K562 (cell line): ENCODE data around the gene POLR3G. TPM values are rescaled to one million over a fixed set of nuclear protein-coding genes. Genes with fewer than 3 reads are reported as not detected.

Source experiments
- CCNT2 ChIP-seq: IDR thresholded peaks from 2 replicates; pipeline ENCODE4 v1.6.1; 2011; ENCODE audit warnings: borderline replicate concordance, low read depth, mild to moderate bottlenecking, moderate library complexity, mixed read lengths, low read length; ENCODE audit not compliant: insufficient read length; ENCODE audit errors: extremely low read depth
- EP300 ChIP-seq: IDR thresholded peaks from 2 replicates; pipeline ENCODE4 v1.6.1; 2012; ENCODE audit warnings: low read length, improper control_type of control experiment
- FOS ChIP-seq: IDR thresholded peaks from 3 replicates; pipeline ENCODE4 v1.6.1; 2011; ENCODE audit not compliant: insufficient read length; ENCODE audit errors: extremely low read depth
- GTF3C2 ChIP-seq: IDR thresholded peaks from 3 replicates; pipeline ENCODE4 v1.6.1; 2011; ENCODE audit warnings: borderline replicate concordance, mild to moderate bottlenecking, moderate library complexity; ENCODE audit not compliant: insufficient read length; ENCODE audit errors: extremely low read depth
- JUND ChIP-seq, 2 experiments: IDR thresholded peaks; 2 replicates in 1 of 2; 3 replicates in 1 of 2; pipeline ENCODE4 v1.6.1; 2011; ENCODE audit warnings: borderline replicate concordance in 2 of 2, low read depth in 2 of 2, low read length in 2 of 2, improper control_type of control experiment in 1 of 2, missing biosample characterization in 1 of 2, missing genetic modification characterization in 1 of 2, missing genetic modification reagents in 1 of 2
- KAT2B ChIP-seq: IDR thresholded peaks from one replicate; pipeline ENCODE4 v1.6.1; 2012; ENCODE audit warnings: low read depth, mild to moderate bottlenecking, control low read depth, inconsistent platforms, low read length, moderate library complexity
- KLF6 ChIP-seq: fragments of 250-450 bp; sonication (Bioruptor Pico); IDR thresholded peaks from 2 replicates; pipeline ENCODE4 v1.4.0; 2020; ENCODE audit warnings: mild to moderate bottlenecking, moderate library complexity, borderline replicate concordance
- MEF2D ChIP-seq: conservative IDR thresholded peaks from 2 replicates; pipeline ENCODE4 v1.6.1; 2016; ENCODE audit warnings: low read depth, missing genetic modification characterization, missing compliant biosample characterization
- NFXL1 ChIP-seq: fragments of 450-650 bp; formaldehyde crosslinking; IDR thresholded peaks from 2 replicates; pipeline ENCODE4 v1.4.0; 2021; ENCODE audit warnings: mild to moderate bottlenecking
- NR2F6 ChIP-seq: fragments of 450-650 bp; formaldehyde crosslinking; IDR thresholded peaks from 2 replicates; pipeline ENCODE4 v1.4.0; 2020; ENCODE audit warnings: mild to moderate bottlenecking
- PHF20 ChIP-seq: fragments of 450-650 bp; IDR thresholded peaks from 2 replicates; pipeline ENCODE4 v1.6.1; 2018; ENCODE audit not compliant: partially characterized antibody
- RCOR1 ChIP-seq, 2 experiments: IDR thresholded peaks; 2 replicates each; pipeline ENCODE4 v1.6.1; 2012; ENCODE audit warnings: low read depth in 2 of 2, low read length in 2 of 2, borderline replicate concordance in 1 of 2, improper control_type of control experiment in 1 of 2
- SMARCA5 ChIP-seq: fragments of 450-650 bp; IDR thresholded peaks from 2 replicates; pipeline ENCODE4 v1.6.1; 2016
- TAL1 ChIP-seq: fragments of 450-650 bp; IDR thresholded peaks from 2 replicates; pipeline ENCODE4 v1.6.1; 2016; ENCODE audit warnings: mild to moderate bottlenecking
- TCF15 ChIP-seq: fragments of 250-450 bp; sonication (Bioruptor Pico); IDR thresholded peaks from 2 replicates; pipeline ENCODE4 v1.8.0; 2022; ENCODE audit warnings: moderate library complexity, mild to moderate bottlenecking, inconsistent platforms
- U2AF1 ChIP-seq: fragments of 200-400 bp; formaldehyde crosslinking; optimal IDR thresholded peaks from 2 replicates; pipeline ENCODE3; 2017; ENCODE audit warnings: mild to moderate bottlenecking, low read depth, low read length, moderate library complexity
- ZBTB9 ChIP-seq: fragments of 450-650 bp; formaldehyde crosslinking; IDR thresholded peaks from 2 replicates; pipeline ENCODE4 v1.4.0; 2020; ENCODE audit warnings: mild to moderate bottlenecking, moderate library complexity
- ZKSCAN8 ChIP-seq: fragments of 200-800 bp; sonication (Bioruptor generic); IDR thresholded peaks from 2 replicates; pipeline ENCODE4 v1.6.1; 2016; ENCODE audit warnings: missing genetic modification characterization, missing compliant biosample characterization
- ZNF134 ChIP-seq: fragments of 250-450 bp; sonication (Bioruptor Pico); conservative IDR thresholded peaks from 2 replicates; pipeline ENCODE4 v1.4.0; 2020
- polyA plus RNA-seq, 8 experiments: library from polyadenylated mRNA; depleted of rRNA in 4 of 8; stranded (reverse) in 5 of 8; unstranded in 3 of 8; fragments of >200 nt; fragmentation: Nextera tagmentation in 2 of 8; fragmentation: Illumina TruSeq in 1 of 8; extraction: Ambion mirVana in 2 of 8; extraction: Trizol in 1 of 8; gene quantifications; 2 replicates each; pipeline versions ENCODE4 v1.2.1 to v1.2.3, GENCODE V29; 2011 to 2014; ENCODE audit warnings: inconsistent platforms in 1 of 8, missing spikeins in 1 of 8
- total RNA-seq, 7 experiments: library from RNA; depleted of rRNA in 6 of 7; stranded (reverse); fragments of >200 nt in 6 of 7; fragmentation: Illumina TruSeq in 2 of 7; extraction: Trizol in 2 of 7; gene quantifications; 2 replicates each; pipeline versions ENCODE4 v1.2.1 to v1.2.3, GENCODE V29; 2011 to 2021; ENCODE audit warnings: low replicate concordance in 1 of 7
- TF ChIP-seq, protein P1 (sequence below), 2 experiments: IDR thresholded peaks; 2 replicates each; pipeline ENCODE4 v1.6.1; 2012; ENCODE audit warnings: improper control_type of control experiment in 2 of 2, low read depth in 2 of 2, low read length in 2 of 2, borderline replicate concordance in 1 of 2

The POLR3G gene
- total and polyA plus RNA-seq, 9 of the 15 experiments (the other 6 are each of a cell fraction or from before 2014, with no cell fraction given) = 39.0 to 111 (median 59.0) TPM

GRCh38 chr5:90473396-90474234, 1.0 kb upstream of the POLR3G start (continued):
- no peak for TF ChIP-seq EP300
- no peak for TF ChIP-seq KLF6 (CRISPR knock-in tag)
- no peak for TF ChIP-seq U2AF1
- no peak for TF ChIP-seq RCOR1 (IDR thresholded peaks at IDR 0.05; ENCODE audit: borderline replicate concordance in 1 of 2, low read depth in 2 of 2, low read length in 2 of 2)
- TF ChIP-seq GTF3C2 = no peak
- TF ChIP-seq SMARCA5 = no peak
- TF ChIP-seq TCF15 (CRISPR knock-in tag) = no peak
- TF ChIP-seq KAT2B = no peak
- no peak for TF ChIP-seq FOS
- TF ChIP-seq JUND (IDR thresholded peaks at IDR 0.05; ENCODE audit: borderline replicate concordance, low read depth, low read length) = no peak
- no peak for TF ChIP-seq JUND (tag; IDR thresholded peaks at IDR 0.05; ENCODE audit: borderline replicate concordance, low read depth, low read length)
- TF ChIP-seq ZKSCAN8 (CRISPR knock-in tag) = no peak
- no peak for TF ChIP-seq MEF2D (tag)
- TF ChIP-seq NR2F6 = no peak
- TF ChIP-seq TAL1 = no peak
- no peak for TF ChIP-seq PHF20
- no peak for TF ChIP-seq NFXL1 (CRISPR knock-in tag)
- TF ChIP-seq, protein P1, sequence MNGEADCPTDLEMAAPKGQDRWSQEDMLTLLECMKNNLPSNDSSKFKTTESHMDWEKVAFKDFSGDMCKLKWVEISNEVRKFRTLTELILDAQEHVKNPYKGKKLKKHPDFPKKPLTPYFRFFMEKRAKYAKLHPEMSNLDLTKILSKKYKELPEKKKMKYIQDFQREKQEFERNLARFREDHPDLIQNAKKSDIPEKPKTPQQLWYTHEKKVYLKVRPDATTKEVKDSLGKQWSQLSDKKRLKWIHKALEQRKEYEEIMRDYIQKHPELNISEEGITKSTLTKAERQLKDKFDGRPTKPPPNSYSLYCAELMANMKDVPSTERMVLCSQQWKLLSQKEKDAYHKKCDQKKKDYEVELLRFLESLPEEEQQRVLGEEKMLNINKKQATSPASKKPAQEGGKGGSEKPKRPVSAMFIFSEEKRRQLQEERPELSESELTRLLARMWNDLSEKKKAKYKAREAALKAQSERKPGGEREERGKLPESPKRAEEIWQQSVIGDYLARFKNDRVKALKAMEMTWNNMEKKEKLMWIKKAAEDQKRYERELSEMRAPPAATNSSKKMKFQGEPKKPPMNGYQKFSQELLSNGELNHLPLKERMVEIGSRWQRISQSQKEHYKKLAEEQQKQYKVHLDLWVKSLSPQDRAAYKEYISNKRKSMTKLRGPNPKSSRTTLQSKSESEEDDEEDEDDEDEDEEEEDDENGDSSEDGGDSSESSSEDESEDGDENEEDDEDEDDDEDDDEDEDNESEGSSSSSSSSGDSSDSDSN (IDR thresholded peaks at IDR 0.05; ENCODE audit: borderline replicate concordance in 1 of 2, low read depth in 2 of 2, low read length in 2 of 2) = peak in 1 of 2 experiments; percentile 41; a peak in 2 of 4 replicates
- peak; percentile 26 for TF ChIP-seq CCNT2
- no peak for TF ChIP-seq ZNF134 (CRISPR knock-in tag)
- TF ChIP-seq ZBTB9 (CRISPR knock-in tag) = peak; percentile 86; the same call in 1 of the 2 replicates
